ENCODE measurements around the gene MGAT2.
"Not testable (repeated sequence)": the region's sequence is repeated elsewhere in the genome, so short reads cannot be mapped to it uniquely, and the experiment has no call there.

The MGAT2 gene

GRCh38 chr14:49657500-49657899 is 36.9 kb downstream of the MGAT2 start:
- not testable (repeated sequence) for DNase-seq

- no peak for DNase-seq
Observed at GRCh38 chr14:49659526-49660455, 39.2 kb downstream of the MGAT2 start.

- DNase-seq, result no peak
Observed at GRCh38 chr14:49670475-49670874, 49.9 kb downstream of the MGAT2 start.

Measured in NCI-H1092 treated with DMSO at 0.1 percent for 48 hours (cell line).